Trophoblast cell (in vitro differentiated cells and primary cell): ENCODE measurements around the gene ANO2.

Experiments
- DNase-seq, 2 donors: peaks; one replicate each; pipeline ENCODE4 v3.0.0-alpha.2; 2016
- H2AFZ ChIP-seq: 2 replicates; pipeline ENCODE4 v1.6.1; 2013; ENCODE audit warnings: low read length, moderate library complexity, mild to moderate bottlenecking; ENCODE audit not compliant: insufficient read depth, poor library complexity
- H2AK5ac ChIP-seq: 2 replicates; pipeline ENCODE4 v1.6.1; 2013; ENCODE audit warnings: mild to moderate bottlenecking, low read length
- H2BK120ac ChIP-seq: 2 replicates; pipeline ENCODE4 v1.6.1; 2013; ENCODE audit warnings: low read length, mild to moderate bottlenecking, moderate library complexity; ENCODE audit not compliant: insufficient read depth, poor library complexity
- H2BK12ac ChIP-seq: 2 replicates; pipeline ENCODE4 v1.6.1; 2013; ENCODE audit warnings: mild to moderate bottlenecking, low read length, moderate library complexity
- H2BK5ac ChIP-seq: 2 replicates; pipeline ENCODE4 v1.6.1; 2013; ENCODE audit warnings: low read length, low read depth, moderate library complexity, mild to moderate bottlenecking; ENCODE audit not compliant: poor library complexity
- H3K14ac ChIP-seq: 2 replicates; pipeline ENCODE4 v1.6.1; 2013; ENCODE audit warnings: mild to moderate bottlenecking, low read length
- H3K18ac ChIP-seq: 2 replicates; pipeline ENCODE4 v1.6.1; 2013; ENCODE audit warnings: mild to moderate bottlenecking, low read length
- H3K23ac ChIP-seq: 2 replicates; pipeline ENCODE4 v1.6.1; 2013; ENCODE audit warnings: low read length
- H3K27ac ChIP-seq: 2 replicates; pipeline ENCODE4 v1.5.1; 2013; ENCODE audit warnings: low read depth, mild to moderate bottlenecking, inconsistent platforms, low read length, moderate library complexity
- H3K27me3 ChIP-seq: 2 replicates; pipeline ENCODE4 v1.6.1; 2013; ENCODE audit warnings: inconsistent platforms, mild to moderate bottlenecking, low read length, moderate library complexity; ENCODE audit not compliant: insufficient read depth
- H3K36me3 ChIP-seq, 2 experiments: 1 replicate in 1 of 2; 2 replicates in 1 of 2; pipeline ENCODE4 v1.6.1; 2013; ENCODE audit warnings: low read length in 2 of 2, mild to moderate bottlenecking in 2 of 2, moderate library complexity in 1 of 2; ENCODE audit not compliant: insufficient read depth in 2 of 2, control insufficient read depth in 1 of 2
- H3K4ac ChIP-seq: 2 replicates; pipeline ENCODE4 v1.6.1; 2013; ENCODE audit warnings: low read depth, mild to moderate bottlenecking, low read length, moderate library complexity
- H3K4me1 ChIP-seq, 2 experiments: 1 replicate in 1 of 2; 2 replicates in 1 of 2; pipeline ENCODE4 v1.6.1; 2013; ENCODE audit warnings: low read length in 2 of 2, mild to moderate bottlenecking in 2 of 2, moderate library complexity in 1 of 2; ENCODE audit not compliant: insufficient read depth in 2 of 2, control insufficient read depth in 1 of 2
- H3K4me2 ChIP-seq: 2 replicates; pipeline ENCODE4 v1.6.1; 2013; ENCODE audit warnings: inconsistent platforms, mild to moderate bottlenecking, low read length, moderate library complexity
- H3K4me3 ChIP-seq: 2 replicates; pipeline ENCODE4 v1.5.1; 2013; ENCODE audit warnings: mild to moderate bottlenecking, low read depth, low read length, inconsistent platforms
- H3K79me1 ChIP-seq: one replicate; pipeline ENCODE4 v1.6.1; 2013; ENCODE audit warnings: low read length
- H3K79me2 ChIP-seq: 2 replicates; pipeline ENCODE4 v1.6.1; 2013; ENCODE audit warnings: low read length, mild to moderate bottlenecking; ENCODE audit not compliant: control insufficient read depth, insufficient read depth, poor library complexity
- H3K9ac ChIP-seq: 2 replicates; pipeline ENCODE4 v1.6.1; 2013; ENCODE audit warnings: mild to moderate bottlenecking, low read length
- H3K9me3 ChIP-seq: 2 replicates; pipeline ENCODE4 v1.6.1; 2013; ENCODE audit warnings: low read depth, mild to moderate bottlenecking, control low read depth, inconsistent platforms, low read length; ENCODE audit not compliant: insufficient read depth
- H4K12ac ChIP-seq: 2 replicates; pipeline ENCODE4 v1.6.1; 2013; ENCODE audit warnings: low read depth, mild to moderate bottlenecking, low read length, moderate library complexity
- H4K8ac ChIP-seq: 2 replicates; pipeline ENCODE4 v1.6.1; 2013; ENCODE audit warnings: low read depth, mild to moderate bottlenecking, low read length, moderate library complexity
- H4K91ac ChIP-seq: one replicate; pipeline ENCODE4 v1.6.1; 2013; ENCODE audit warnings: low read depth, mild to moderate bottlenecking, low read length, moderate library complexity
- WGBS: extraction: QIAGEN DNeasy Blood & Tissue Kit; methylation state at CpG from one replicate; pipeline ENCODE4 v1.1.7; 2013; ENCODE audit warnings: missing lambda C conversion rate; ENCODE audit not compliant: insufficient read length, insufficient coverage; ENCODE audit errors: extremely low coverage; 5-methylcytosine and 5-hydroxymethylcytosine counted together

Gene ANO2

GRCh38 chr12:5718680-5719079 lies 226.4 kb downstream of the ANO2 start:
- Histone ChIP-seq H2BK5ac (no peak overlapping the region), H3K4ac (no peak overlapping the region), H2BK12ac (no peak overlapping the region), H3K4me1 (no peaks in the 10 kb centered on the region), H2AK5ac (no peak overlapping the region), H2BK120ac (no peak overlapping the region), H3K4me2 (no peak overlapping the region), H4K12ac (no peak overlapping the region), H4K91ac (no peak overlapping the region), H3K4me3 (no peak overlapping the region), H3K9ac (no peak overlapping the region), H3K79me1 (no peaks in the 10 kb centered on the region), H3K23ac (no peak overlapping the region), H3K36me3 (no peaks in the 10 kb centered on the region), H3K9me3 (peaks cover 2% of the 10 kb centered on the region), H4K8ac (no peak overlapping the region), H3K27me3 (no peaks in the 10 kb centered on the region), H3K27ac (no peak overlapping the region), H2AFZ (no peak overlapping the region), H3K14ac (no peak overlapping the region), H3K18ac (no peak overlapping the region), H3K79me2 (no peaks in the 10 kb centered on the region)
- DNase-seq: no peak
- no CpG with 5 or more reads among the region's 6 CpGs for whole genome bisulfite sequencing

- Histone ChIP-seq H3K4ac (no peak overlapping the region), H3K14ac (no peak overlapping the region), H3K23ac (no peak overlapping the region), H3K18ac (no peak overlapping the region), H2BK12ac (no peak overlapping the region), H3K4me3 (no peak overlapping the region), H3K79me2 (no peaks in the 10 kb centered on the region), H2BK120ac (no peak overlapping the region), H3K27ac (no peak overlapping the region), H3K9ac (no peak overlapping the region), H3K4me1 (no peaks in the 10 kb centered on the region), H3K4me2 (no peak overlapping the region), H2BK5ac (no peak overlapping the region), H4K91ac (no peak overlapping the region), H4K8ac (no peak overlapping the region), H2AK5ac (no peak overlapping the region), H3K27me3 (no peaks in the 10 kb centered on the region), H3K36me3 (no peaks in the 10 kb centered on the region), H2AFZ (no peak overlapping the region), H3K9me3 (peaks cover under 1% of the 10 kb centered on the region), H3K79me1 (no peaks in the 10 kb centered on the region), H4K12ac (no peak overlapping the region)
- WGBS: no CpG with 5 or more reads among the region's 5 CpGs
- DNase-seq: no peak
Measured at GRCh38 chr12:5718073-5718472, 227.0 kb downstream of the ANO2 start.

- Histone ChIP-seq H3K36me3 (no peaks in the 10 kb centered on the region), H3K9me3 (no peaks in the 10 kb centered on the region), H3K18ac (no peak overlapping the region), H2BK120ac (no peak overlapping the region), H3K14ac (no peak overlapping the region), H3K9ac (no peak overlapping the region), H3K4me3 (no peak overlapping the region), H3K23ac (no peak overlapping the region), H4K12ac (no peak overlapping the region), H3K27ac (no peak overlapping the region), H4K8ac (no peak overlapping the region), H3K79me1 (no peaks in the 10 kb centered on the region), H2AK5ac (no peak overlapping the region), H4K91ac (no peak overlapping the region), H3K27me3 (no peaks in the 10 kb centered on the region), H3K4ac (no peak overlapping the region), H2BK12ac (no peak overlapping the region), H3K79me2 (no peaks in the 10 kb centered on the region), H2BK5ac (no peak overlapping the region), H3K4me1 (no peaks in the 10 kb centered on the region), H3K4me2 (no peak overlapping the region), H2AFZ (no peak overlapping the region)
- no peak for DNase-seq
- WGBS: no CpG with 5 or more reads among the region's 3 CpGs
Measured at GRCh38 chr12:5716976-5717375, 228.1 kb downstream of the ANO2 start.

- no peaks in the 10 kb centered on the region for H3K9me3 ChIP-seq
- H3K27me3 ChIP-seq: no peaks in the 10 kb centered on the region
- H3K4me3 ChIP-seq: no peak overlapping the region
- no peak overlapping the region for H3K4ac ChIP-seq
- H2BK5ac ChIP-seq: no peak overlapping the region
- no peak overlapping the region for H3K4me2 ChIP-seq
- H3K79me2 ChIP-seq: no peaks in the 10 kb centered on the region
- H2BK120ac ChIP-seq: no peak overlapping the region
- H3K9ac ChIP-seq: no peak overlapping the region
- H3K27ac ChIP-seq: no peak overlapping the region
- H3K36me3 ChIP-seq: no peaks in the 10 kb centered on the region
- H3K14ac ChIP-seq: no peak overlapping the region
- no peaks in the 10 kb centered on the region for H3K79me1 ChIP-seq
- WGBS: no CpG with 5 or more reads among the region's 1 CpG
- H2AFZ ChIP-seq: no peak overlapping the region
- no peak overlapping the region for H2AK5ac ChIP-seq
- DNase-seq: no peak
- no peak overlapping the region for H4K12ac ChIP-seq
- no peak overlapping the region for H4K8ac ChIP-seq
- H3K18ac ChIP-seq: no peak overlapping the region
- no peaks in the 10 kb centered on the region for H3K4me1 ChIP-seq
- no peak overlapping the region for H4K91ac ChIP-seq
- no peak overlapping the region for H3K23ac ChIP-seq
- no peak overlapping the region for H2BK12ac ChIP-seq
Measured at GRCh38 chr12:5716201-5716600, 228.9 kb downstream of the ANO2 start.
